K562 (cell line): ENCODE measurements around the gene SH3BP5L. TPM values are rescaled to one million over a fixed set of nuclear protein-coding genes. Genes with fewer than 3 reads are reported as not detected.

Experiments
- ARNT ChIP-seq, 2 experiments: fragments of 450-650 bp; IDR thresholded peaks; 2 replicates each; pipeline ENCODE4 v1.6.1; 2016; ENCODE audit warnings: mild to moderate bottlenecking in 1 of 2
- CREB1 ChIP-seq, 2 experiments: sonication (generic) in 1 of 2; formaldehyde crosslinking in 1 of 2; IDR thresholded peaks; 2 replicates each; pipeline versions ENCODE4 v1.6.1 to v1.8.0; 2012 to 2022; ENCODE audit warnings: inconsistent platforms in 1 of 2, mild to moderate bottlenecking in 1 of 2, missing genetic modification reagents in 1 of 2, moderate library complexity in 1 of 2
- CREM ChIP-seq: IDR thresholded peaks from 2 replicates; pipeline ENCODE4 v1.6.1; 2014; ENCODE audit warnings: antibody characterized with exemption, low read depth
- GATAD2A ChIP-seq: fragments of 450-650 bp; IDR thresholded peaks from 2 replicates; pipeline ENCODE4 v1.6.1; 2017
- JUN ChIP-seq, 2 experiments: sonication (generic) in 1 of 2; formaldehyde crosslinking in 1 of 2; IDR thresholded peaks; 2 replicates each; pipeline versions ENCODE4 v1.6.1 to v1.8.0; 2012 to 2022; ENCODE audit warnings: borderline replicate concordance in 2 of 2, mild to moderate bottlenecking in 2 of 2, improper control_type of control experiment in 1 of 2, low read depth in 1 of 2, low read length in 1 of 2, missing genetic modification reagents in 1 of 2
- NCOR1 ChIP-seq: fragments of 450-650 bp; IDR thresholded peaks from 2 replicates; pipeline ENCODE4 v1.6.1; 2016; ENCODE audit warnings: mild to moderate bottlenecking, moderate library complexity
- NRF1 ChIP-seq, 2 experiments: fragments of 450-650 bp; IDR thresholded peaks in 1 of 2; conservative IDR thresholded peaks in 1 of 2; 2 replicates each; pipeline ENCODE4 v1.6.1; 2014; ENCODE audit warnings: mild to moderate bottlenecking in 2 of 2
- PHF8 ChIP-seq: fragments of 200-600 bp; sonication (generic); IDR thresholded peaks from 2 replicates; pipeline ENCODE4 v1.6.1; 2012; ENCODE audit warnings: mixed run types, mild to moderate bottlenecking, inconsistent platforms, low read length, moderate library complexity, borderline replicate concordance
- SMARCA4 ChIP-seq: fragments of 450-650 bp; IDR thresholded peaks from 2 replicates; pipeline ENCODE4 v1.6.1; 2016
- TRIM25 ChIP-seq: fragments of 450-650 bp; IDR thresholded peaks from 2 replicates; pipeline ENCODE4 v1.7.0; 2016; ENCODE audit warnings: borderline replicate concordance
- ZBTB33 ChIP-seq: sonication (generic); formaldehyde crosslinking; IDR thresholded peaks from 2 replicates; pipeline ENCODE4 v1.8.1; 2023; ENCODE audit warnings: mild to moderate bottlenecking, missing genetic modification reagents
- ZFP36 ChIP-seq: fragments of 150-350 bp; IDR thresholded peaks from 2 replicates; pipeline ENCODE4 v1.6.1; 2018; ENCODE audit warnings: low read length, low read depth; ENCODE audit not compliant: partially characterized antibody
- polyA plus RNA-seq, 8 experiments: library from polyadenylated mRNA; depleted of rRNA in 4 of 8; stranded (reverse) in 5 of 8; unstranded in 3 of 8; fragments of >200 nt; fragmentation: Nextera tagmentation in 2 of 8; fragmentation: Illumina TruSeq in 1 of 8; extraction: Ambion mirVana in 2 of 8; extraction: Trizol in 1 of 8; gene quantifications; 2 replicates each; pipeline versions ENCODE4 v1.2.1 to v1.2.3, GENCODE V29; 2011 to 2014; ENCODE audit warnings: inconsistent platforms in 1 of 8, missing spikeins in 1 of 8
- total RNA-seq, 7 experiments: library from RNA; depleted of rRNA in 6 of 7; stranded (reverse); fragments of >200 nt in 6 of 7; fragmentation: Illumina TruSeq in 2 of 7; extraction: Trizol in 2 of 7; gene quantifications; 2 replicates each; pipeline versions ENCODE4 v1.2.1 to v1.2.3, GENCODE V29; 2011 to 2021; ENCODE audit warnings: low replicate concordance in 1 of 7
- TF ChIP-seq, protein P1 (sequence below), 3 experiments: fragments of 200-800 bp in 1 of 3; fragments of 250-450 bp in 1 of 3; fragments of 450-650 bp in 1 of 3; sonication (Bioruptor Pico) in 1 of 3; sonication (Bioruptor generic) in 1 of 3; formaldehyde crosslinking in 1 of 3; IDR thresholded peaks; 2 replicates each; pipeline versions ENCODE4 v1.6.1 to v1.8.0; 2016 to 2022; ENCODE audit warnings: mild to moderate bottlenecking in 2 of 3, missing genetic modification characterization in 2 of 3, missing compliant biosample characterization in 1 of 3, moderate library complexity in 1 of 3
- TF ChIP-seq, protein P2 (sequence below): fragments of 450-650 bp; formaldehyde crosslinking; IDR thresholded peaks from 2 replicates; pipeline ENCODE4 v1.4.0; 2022; ENCODE audit warnings: missing genetic modification characterization
- TF ChIP-seq, protein P3 (sequence below): sonication (generic); formaldehyde crosslinking; IDR thresholded peaks from 2 replicates; pipeline ENCODE4 v1.8.0; 2022; ENCODE audit warnings: missing genetic modification reagents, mild to moderate bottlenecking, moderate library complexity, borderline replicate concordance

The SH3BP5L gene
- total and polyA plus RNA-seq, 9 of the 15 experiments (the other 6 are each of a cell fraction or from before 2014, with no cell fraction given): 1.9 to 26.5 (median 15.8) TPM

DNA sequence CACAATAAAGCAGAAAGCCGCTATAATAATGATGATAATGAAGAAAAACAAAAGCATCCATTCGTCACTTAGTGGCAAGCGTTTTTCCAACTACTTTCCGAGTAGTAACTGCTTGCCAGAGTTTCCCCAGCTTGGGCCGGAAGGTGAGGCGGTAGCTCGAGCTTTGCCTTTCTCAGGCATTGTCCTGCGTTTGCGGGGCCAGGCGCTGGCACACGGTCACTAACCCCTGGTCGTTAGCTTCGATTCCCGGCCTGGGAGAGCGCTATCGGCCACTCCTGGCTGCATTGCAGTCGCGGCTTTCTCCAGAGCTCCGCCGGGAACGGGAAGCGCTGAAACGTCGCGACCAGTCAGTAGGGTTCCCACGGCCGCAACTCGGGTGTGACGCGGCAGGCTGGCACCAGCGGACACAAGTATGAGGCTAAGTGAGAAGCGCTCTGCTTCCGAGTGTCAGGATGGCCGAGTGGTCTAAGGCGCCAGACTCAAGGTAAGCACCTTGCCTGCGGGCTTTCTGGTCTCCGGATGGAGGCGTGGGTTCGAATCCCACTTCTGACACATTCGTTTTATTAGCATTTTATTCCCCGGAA lies 47.8 kb upstream of the SH3BP5L start (continued):
- TF ChIP-seq, protein P1, sequence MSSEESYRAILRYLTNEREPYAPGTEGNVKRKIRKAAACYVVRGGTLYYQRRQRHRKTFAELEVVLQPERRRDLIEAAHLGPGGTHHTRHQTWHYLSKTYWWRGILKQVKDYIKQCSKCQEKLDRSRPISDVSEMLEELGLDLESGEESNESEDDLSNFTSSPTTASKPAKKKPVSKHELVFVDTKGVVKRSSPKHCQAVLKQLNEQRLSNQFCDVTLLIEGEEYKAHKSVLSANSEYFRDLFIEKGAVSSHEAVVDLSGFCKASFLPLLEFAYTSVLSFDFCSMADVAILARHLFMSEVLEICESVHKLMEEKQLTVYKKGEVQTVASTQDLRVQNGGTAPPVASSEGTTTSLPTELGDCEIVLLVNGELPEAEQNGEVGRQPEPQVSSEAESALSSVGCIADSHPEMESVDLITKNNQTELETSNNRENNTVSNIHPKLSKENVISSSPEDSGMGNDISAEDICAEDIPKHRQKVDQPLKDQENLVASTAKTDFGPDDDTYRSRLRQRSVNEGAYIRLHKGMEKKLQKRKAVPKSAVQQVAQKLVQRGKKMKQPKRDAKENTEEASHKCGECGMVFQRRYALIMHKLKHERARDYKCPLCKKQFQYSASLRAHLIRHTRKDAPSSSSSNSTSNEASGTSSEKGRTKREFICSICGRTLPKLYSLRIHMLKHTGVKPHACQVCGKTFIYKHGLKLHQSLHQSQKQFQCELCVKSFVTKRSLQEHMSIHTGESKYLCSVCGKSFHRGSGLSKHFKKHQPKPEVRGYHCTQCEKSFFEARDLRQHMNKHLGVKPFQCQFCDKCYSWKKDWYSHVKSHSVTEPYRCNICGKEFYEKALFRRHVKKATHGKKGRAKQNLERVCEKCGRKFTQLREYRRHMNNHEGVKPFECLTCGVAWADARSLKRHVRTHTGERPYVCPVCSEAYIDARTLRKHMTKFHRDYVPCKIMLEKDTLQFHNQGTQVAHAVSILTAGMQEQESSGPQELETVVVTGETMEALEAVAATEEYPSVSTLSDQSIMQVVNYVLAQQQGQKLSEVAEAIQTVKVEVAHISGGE (CRISPR knock-in tag; IDR thresholded peaks at IDR 0.05): peak in 1 of 3 experiments; percentile 74; a peak in 2 of 6 replicates
- TF ChIP-seq, protein P2, sequence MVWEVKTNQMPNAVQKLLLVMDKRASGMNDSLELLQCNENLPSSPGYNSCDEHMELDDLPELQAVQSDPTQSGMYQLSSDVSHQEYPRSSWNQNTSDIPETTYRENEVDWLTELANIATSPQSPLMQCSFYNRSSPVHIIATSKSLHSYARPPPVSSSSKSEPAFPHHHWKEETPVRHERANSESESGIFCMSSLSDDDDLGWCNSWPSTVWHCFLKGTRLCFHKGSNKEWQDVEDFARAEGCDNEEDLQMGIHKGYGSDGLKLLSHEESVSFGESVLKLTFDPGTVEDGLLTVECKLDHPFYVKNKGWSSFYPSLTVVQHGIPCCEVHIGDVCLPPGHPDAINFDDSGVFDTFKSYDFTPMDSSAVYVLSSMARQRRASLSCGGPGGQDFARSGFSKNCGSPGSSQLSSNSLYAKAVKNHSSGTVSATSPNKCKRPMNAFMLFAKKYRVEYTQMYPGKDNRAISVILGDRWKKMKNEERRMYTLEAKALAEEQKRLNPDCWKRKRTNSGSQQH (CRISPR knock-in tag): 0 out of 2 replicates have a peak, but pooled peaks have one; percentile 39
- TF ChIP-seq NCOR1 (peak; percentile 33; the same call in 1 of the 2 replicates), NRF1 (conservative IDR thresholded peaks at IDR 0.05 in 1 of 2, IDR thresholded peaks at IDR 0.05 in 1 of 2) (peak in 1 of 2 experiments; percentile 22; a peak in 2 of 4 replicates), SMARCA4 (peak; percentile 60; the same call in 1 of the 2 replicates), JUN (IDR thresholded peaks at IDR 0.05; ENCODE audit: borderline replicate concordance, low read depth, low read length) (no peak), JUN (CRISPR knock-in tag; IDR thresholded peaks at IDR 0.05; ENCODE audit: borderline replicate concordance) (peak; percentile 86; the same call in 1 of the 2 replicates), CREB1 (IDR thresholded peaks at IDR 0.05) (peak; percentile 71; the same call in 1 of the 2 replicates), CREB1 (CRISPR knock-in tag; IDR thresholded peaks at IDR 0.05) (peak; percentile 83), GATAD2A (no peak), TRIM25 (no peak), PHF8 (peak; percentile 76; the same call in 1 of the 2 replicates), ARNT (IDR thresholded peaks at IDR 0.05) (peak in 1 of 2 experiments; percentile 14; a peak in 1 of 4 replicates), ZFP36 (peak; percentile 71), ZBTB33 (CRISPR knock-in tag) (peak; percentile 56), CREM (peak; percentile 97)
- TF ChIP-seq, protein P3, sequence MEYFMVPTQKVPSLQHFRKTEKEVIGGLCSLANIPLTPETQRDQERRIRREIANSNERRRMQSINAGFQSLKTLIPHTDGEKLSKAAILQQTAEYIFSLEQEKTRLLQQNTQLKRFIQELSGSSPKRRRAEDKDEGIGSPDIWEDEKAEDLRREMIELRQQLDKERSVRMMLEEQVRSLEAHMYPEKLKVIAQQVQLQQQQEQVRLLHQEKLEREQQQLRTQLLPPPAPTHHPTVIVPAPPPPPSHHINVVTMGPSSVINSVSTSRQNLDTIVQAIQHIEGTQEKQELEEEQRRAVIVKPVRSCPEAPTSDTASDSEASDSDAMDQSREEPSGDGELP (CRISPR knock-in tag): peak; percentile 48; the same call in 1 of the 2 replicates
